GM12875 (cell line): Measurements from ENCODE around the gene BCAS1.
"Not testable (repeated sequence)": the region's sequence is repeated elsewhere in the genome, so short reads cannot be mapped to it uniquely, and the experiment has no call there.

ENCODE experiments used
- H3K4me3 ChIP-seq: one replicate; pipeline ENCODE4 v1.5.1; 2011; ENCODE audit warnings: low read depth, low read length, control low read depth
- TF ChIP-seq, protein P1 (sequence below): IDR thresholded peaks from 2 replicates; pipeline ENCODE4 v1.5.1; 2011; ENCODE audit warnings: low read depth, mild to moderate bottlenecking, control low read depth, inconsistent platforms, low read length, moderate library complexity, borderline replicate concordance; ENCODE audit not compliant: insufficient read depth

BCAS1 gene

DNA sequence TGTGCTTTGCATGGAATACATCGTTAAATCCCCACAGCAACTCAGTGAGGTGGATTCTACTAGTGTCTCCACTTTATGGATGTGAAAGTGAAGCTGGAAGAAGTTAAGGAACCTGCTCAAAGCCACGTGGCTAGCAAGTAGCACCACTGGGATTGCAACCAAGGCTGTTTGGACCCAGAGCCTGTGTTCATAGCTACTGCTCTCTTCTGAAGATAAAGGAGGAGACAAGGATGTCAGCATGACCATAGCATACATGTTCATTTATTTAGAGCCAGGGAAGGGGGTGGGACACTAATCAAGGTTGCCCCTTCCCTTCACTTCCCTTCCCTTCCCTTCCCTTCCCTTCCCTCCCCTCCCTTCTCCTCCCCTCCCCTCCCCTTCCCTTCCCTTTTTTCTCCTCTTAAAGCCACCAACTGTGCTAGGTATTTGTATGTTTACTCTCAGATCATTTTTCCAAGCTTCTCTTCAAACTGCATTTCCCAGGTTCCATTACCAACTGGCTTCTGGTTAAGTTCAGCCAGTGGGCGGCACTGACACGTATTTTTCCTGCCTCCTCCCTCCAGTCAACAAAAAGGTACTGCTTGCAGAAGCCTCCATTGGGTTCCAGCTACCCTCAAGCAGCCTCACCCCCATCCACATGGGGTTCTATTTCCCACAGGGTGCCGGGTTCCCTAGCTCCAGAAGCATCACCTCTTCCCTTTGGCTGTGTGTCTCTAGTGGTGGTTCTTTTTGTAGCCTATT, 134.9 kb downstream of the BCAS1 start:
- TF ChIP-seq, protein P1, sequence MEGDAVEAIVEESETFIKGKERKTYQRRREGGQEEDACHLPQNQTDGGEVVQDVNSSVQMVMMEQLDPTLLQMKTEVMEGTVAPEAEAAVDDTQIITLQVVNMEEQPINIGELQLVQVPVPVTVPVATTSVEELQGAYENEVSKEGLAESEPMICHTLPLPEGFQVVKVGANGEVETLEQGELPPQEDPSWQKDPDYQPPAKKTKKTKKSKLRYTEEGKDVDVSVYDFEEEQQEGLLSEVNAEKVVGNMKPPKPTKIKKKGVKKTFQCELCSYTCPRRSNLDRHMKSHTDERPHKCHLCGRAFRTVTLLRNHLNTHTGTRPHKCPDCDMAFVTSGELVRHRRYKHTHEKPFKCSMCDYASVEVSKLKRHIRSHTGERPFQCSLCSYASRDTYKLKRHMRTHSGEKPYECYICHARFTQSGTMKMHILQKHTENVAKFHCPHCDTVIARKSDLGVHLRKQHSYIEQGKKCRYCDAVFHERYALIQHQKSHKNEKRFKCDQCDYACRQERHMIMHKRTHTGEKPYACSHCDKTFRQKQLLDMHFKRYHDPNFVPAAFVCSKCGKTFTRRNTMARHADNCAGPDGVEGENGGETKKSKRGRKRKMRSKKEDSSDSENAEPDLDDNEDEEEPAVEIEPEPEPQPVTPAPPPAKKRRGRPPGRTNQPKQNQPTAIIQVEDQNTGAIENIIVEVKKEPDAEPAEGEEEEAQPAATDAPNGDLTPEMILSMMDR, result no peak
- H3K4me3 ChIP-seq, result no peak overlapping the region

DNA sequence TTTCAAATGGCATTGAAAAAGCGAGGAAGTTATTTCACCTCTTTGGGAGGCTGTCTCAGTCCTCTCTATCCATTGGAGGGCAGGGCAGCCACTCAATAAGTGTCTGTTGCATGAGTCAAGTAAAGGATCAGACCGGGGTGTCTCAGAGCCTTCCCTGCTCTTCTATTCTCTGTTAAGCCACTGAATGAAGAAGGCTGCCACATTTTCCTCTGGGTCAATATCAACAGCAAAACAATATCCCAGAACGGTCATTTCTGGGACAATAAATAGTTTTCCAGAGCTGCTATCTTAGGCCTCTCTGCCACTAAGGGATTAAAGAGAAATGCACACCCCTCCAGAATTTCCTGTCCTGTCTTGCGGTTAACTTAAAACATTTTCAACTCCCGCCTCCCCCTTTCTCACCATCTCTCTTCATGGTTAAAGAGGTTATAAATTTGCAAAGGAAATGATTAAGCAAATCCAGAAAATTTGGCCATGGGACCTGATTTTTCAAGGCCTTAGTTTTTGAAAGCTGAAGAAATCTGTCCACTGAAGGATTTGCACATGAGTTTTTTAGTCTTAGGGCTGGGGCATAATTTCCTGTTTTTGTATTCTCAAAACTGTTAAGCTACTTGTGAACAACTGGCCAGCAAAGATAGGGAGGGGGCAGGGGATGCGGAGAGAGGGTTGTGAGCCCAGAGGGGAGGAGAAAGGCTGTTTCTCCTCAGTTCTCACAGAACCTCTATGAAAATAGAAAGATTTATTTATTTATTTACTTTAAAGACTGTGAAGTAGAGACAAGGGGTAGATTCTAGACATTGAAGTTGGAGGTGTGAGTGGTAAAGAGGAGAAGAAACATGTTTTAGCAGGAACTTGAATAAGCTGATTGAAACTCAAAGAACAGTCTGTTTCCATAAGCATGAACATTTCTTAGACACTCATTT, 135.7 kb downstream of the BCAS1 start:
- no peak overlapping the region for H3K4me3 ChIP-seq
- TF ChIP-seq, protein P1, result no peak

DNA sequence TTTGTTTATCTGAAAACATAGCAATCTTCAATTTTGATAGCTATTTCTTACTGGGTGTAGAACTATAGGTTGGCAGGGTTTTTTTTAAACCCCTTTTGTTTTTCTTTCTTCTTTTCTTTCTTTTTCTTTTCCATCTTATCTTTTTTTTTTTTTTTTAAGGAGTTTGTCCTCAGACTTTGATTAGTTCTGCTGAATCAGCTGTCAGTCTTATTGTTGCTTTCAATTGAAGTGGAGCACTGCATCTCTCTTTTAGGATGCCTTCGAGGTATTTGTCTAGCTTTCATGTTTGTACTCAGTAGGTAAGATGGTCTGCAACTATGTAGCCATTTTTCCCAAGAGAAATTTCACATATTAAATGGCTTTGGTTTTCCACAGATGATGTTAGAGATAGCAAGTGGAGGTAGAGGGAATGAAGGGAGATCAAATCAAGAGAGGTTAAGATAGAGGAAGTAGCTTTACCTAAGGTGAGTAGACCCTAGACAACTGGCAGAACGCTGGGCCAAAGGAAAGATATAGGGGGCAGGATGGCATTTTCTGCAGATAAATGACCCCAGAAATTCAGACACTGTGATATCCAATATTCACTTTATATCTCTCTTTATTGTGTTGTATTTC, 137.1 kb downstream of the BCAS1 start:
- TF ChIP-seq, protein P1, result no peak
- H3K4me3 ChIP-seq, result no peak overlapping the region

DNA sequence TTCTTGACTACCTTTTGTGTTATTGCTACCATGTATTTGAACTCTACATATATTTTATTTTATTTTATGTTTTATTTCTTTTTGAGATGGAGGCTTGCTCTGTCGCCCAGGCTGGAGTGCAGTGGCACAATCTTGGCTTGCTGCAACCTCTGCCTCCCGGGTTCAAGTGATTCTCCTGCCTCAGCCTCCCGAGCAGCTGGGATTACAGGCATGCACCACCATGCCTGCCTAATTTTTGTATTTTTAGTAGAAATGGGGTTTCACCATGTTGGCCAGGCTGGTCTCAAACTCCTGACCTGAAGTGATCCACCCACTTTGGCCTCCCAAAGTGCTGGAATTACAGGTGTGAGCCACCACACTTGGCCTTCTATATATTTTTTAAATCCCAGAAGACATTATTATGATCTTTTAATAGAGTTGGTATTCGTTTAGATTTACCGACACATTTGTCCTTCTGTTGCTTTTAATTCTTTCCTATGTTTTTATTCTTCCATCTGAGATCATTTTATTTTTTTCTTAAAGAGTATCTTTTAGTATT, 137.7 kb downstream of the BCAS1 start:
- H3K4me3 ChIP-seq, result not testable (repeated sequence)

DNA sequence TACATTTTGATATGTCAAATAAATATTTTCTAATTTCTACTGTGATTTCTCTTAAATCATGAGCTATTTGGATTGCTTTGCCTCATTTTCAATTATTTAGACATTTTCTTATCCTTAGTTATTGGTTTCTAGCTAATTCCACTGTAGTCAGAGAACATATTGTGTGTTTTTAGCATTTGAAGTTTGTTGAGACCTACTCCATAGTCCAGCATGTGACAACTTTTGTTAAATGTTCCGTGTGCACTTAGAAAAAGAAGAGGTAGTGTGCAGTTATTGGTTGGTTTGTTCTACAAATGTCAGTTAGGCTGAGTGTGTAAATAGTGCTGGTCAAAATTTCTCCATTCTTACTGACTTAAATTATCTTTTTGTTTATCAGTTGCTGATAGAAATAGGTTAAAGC, 138.8 kb downstream of the BCAS1 start:
- H3K4me3 ChIP-seq, result no peak overlapping the region
- TF ChIP-seq, protein P1, result no peak

DNA sequence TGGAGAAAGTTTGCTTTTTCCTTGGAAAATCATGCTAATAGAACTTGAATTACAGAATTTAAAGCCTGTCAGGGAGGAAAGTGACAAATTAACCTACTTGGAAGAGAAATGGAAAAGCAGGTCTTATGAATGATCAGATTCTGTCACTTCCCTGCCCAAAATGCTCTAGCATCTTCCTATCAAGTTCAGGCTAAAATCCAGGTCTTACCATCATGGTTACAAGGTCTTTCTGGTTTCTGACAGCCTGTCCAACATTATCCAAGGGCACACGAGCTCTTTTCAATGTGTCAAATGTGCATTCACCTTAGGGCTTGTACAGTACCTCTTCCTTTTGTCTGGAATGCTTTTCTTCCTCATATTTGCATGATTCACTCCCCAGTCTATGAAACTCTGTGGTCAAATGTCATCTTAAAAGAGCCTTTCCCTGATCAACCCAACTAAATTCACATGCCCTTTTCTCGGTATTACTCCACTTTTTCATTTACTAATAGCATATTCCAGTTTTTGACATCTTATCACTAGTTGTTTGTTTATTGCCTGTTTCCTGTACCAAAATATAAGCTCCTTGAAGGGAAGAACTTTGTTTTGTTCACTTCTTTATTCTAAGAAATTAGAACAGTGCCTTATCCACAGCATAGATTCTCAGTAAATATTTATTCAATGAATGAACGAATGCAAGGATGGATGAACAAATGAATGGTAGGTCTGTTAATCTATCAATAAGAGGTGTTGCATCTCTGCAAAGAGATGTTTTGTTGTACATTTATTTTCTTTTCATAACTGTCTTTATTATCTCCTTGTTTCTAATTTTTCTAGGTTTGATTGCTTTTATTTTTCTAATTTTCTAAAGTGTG, 139.5 kb downstream of the BCAS1 start:
- no peak overlapping the region for H3K4me3 ChIP-seq
- TF ChIP-seq, protein P1, result no peak
